Islet precursor cell (in vitro differentiated cells): ENCODE measurements around the gene KCNG2.
"Not testable (repeated sequence)": the region's sequence is repeated elsewhere in the genome, so short reads cannot be mapped to it uniquely, and the experiment has no call there.

Experiments used
- DNase-seq: peaks from one replicate; pipeline ENCODE4 v3.0.0-alpha.2; 2018

The KCNG2 gene, protein sequence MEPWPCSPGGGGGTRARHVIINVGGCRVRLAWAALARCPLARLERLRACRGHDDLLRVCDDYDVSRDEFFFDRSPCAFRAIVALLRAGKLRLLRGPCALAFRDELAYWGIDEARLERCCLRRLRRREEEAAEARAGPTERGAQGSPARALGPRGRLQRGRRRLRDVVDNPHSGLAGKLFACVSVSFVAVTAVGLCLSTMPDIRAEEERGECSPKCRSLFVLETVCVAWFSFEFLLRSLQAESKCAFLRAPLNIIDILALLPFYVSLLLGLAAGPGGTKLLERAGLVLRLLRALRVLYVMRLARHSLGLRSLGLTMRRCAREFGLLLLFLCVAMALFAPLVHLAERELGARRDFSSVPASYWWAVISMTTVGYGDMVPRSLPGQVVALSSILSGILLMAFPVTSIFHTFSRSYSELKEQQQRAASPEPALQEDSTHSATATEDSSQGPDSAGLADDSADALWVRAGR

GRCh38 chr18:79797518-79798345 lies at the start of gene KCNG2:
Gene KCNG2, plus strand, starts transcription at chr18:79797938. Its CDS starts 65,730 bp downstream, at chr18:79863668.
- DNase-seq: no peak

DNA sequence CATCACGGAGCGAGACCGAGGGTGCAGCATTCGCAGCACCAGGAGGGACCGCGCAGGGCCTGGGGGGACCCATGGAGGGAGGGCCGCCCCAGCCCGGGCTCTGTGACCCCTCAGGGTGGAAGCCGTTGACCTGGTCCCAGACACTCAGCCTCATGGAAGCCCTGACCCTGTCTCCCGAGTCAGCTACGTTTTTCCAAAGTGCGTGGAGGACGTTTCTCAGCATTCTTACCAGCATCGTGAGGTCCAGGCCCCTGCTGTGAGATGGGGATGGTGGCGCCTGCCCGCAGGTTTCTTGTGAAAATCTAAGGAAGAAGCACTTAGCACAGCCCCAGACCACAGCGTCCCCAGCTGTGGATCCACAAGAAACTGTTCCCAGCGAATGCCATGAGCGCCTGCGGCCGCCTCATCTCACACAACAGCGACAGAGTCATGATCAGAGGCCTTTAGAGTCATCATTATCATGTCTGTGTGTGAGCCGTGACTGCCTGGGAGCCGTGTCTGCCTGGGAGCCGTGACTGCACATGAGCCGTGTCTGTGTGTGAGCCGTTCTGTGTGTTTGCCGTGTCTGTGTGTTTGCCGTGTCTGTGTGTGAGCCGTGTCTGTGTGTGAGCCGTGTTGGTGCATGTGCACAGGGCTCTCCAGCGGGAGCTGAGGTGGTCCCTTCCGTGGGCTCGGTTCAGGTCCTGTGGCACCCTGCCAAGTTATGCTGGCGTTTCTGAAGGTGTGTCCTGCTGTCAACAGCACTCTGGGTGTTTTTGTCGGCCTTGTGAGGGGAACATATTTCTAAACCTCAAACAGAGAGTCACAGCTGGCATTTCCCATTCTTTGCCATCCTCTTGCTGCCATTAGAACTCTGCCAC lies 49.2 kb upstream of the KCNG2 start:
- no peak for DNase-seq

DNA sequence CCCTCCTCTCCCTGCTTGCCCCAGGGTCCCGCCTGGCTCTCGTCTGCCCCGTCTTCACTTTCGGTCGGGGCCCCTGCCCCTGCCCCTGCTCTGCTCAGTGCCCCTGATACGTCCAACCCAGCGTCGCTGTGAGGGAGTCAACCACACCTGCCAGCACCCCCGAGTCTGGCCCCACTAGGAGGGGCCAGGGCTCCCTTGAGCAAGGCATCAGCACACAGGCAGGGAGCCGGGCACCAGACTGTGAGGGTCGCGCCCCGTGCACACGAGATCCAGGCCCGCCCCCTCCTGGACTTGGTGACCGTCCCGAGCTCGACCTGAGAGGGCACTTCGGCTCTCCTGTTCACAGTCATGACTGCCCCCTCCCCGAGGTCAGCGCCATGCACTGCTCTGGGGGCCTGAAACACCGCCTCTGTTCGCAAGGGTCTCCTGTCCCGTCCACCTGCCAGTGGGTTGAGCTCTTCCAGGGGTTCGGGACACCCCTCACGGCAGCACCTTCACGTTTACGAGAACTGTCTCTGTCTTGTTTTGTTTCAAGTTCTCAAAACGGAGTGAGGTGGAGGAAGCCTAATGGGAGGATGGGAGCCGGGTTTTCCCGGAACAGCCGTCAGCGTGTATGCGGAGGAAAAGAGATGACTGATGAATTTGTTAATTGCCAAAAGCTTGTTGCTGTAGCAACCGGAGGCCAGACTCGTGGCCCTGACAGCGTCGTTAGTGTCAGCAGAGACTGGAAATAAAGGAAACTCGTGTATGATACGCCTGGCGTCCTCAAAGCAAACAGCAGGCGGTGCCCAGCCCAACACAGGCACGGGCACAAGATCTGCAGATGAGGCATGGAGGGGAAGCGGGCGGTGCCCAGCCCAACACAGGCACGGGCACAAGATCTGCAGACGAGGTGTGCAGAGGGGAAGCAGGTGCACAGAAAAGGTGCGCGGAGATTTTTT lies 48.2 kb upstream of the KCNG2 start:
- no peak for DNase-seq

DNA sequence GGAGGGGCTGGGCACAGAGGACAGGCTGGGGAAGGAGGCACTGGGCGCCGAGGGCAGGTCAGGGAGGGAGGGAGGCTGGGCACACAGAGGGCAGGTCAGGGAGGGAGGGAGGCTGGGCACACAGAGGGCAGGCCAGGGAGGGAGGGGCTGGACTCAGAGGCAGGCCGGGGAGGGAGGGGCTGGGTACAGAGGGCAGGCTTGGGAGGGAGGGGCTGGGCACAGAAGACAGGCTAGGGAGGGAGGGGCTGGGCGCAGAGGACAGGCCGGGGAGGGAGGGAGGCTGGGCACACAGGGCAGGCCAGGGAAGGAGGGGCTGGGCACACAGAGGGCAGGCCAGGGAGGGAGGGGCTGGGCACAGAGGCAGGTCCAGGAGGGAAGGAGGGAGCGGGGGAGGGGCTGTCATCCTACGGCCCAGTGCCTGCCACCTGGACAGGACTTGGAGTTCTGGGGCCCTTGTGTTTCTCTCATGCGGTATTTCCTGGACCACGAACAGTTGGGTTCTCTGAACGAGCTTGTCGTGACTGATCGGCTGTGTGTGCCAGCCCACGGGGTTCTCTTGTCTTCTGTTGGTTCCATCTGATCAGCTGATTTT lies 46.7 kb upstream of the KCNG2 start:
- DNase-seq: no peak

GRCh38 chr18:79751918-79752578 lies 45.7 kb upstream of the KCNG2 start:
- not testable (repeated sequence) for DNase-seq

GRCh38 chr18:79752946-79753345 lies 44.8 kb upstream of the KCNG2 start:
- not testable (repeated sequence) for DNase-seq

GRCh38 chr18:79753391-79753851 lies 44.3 kb upstream of the KCNG2 start:
- DNase-seq: no peak

DNA sequence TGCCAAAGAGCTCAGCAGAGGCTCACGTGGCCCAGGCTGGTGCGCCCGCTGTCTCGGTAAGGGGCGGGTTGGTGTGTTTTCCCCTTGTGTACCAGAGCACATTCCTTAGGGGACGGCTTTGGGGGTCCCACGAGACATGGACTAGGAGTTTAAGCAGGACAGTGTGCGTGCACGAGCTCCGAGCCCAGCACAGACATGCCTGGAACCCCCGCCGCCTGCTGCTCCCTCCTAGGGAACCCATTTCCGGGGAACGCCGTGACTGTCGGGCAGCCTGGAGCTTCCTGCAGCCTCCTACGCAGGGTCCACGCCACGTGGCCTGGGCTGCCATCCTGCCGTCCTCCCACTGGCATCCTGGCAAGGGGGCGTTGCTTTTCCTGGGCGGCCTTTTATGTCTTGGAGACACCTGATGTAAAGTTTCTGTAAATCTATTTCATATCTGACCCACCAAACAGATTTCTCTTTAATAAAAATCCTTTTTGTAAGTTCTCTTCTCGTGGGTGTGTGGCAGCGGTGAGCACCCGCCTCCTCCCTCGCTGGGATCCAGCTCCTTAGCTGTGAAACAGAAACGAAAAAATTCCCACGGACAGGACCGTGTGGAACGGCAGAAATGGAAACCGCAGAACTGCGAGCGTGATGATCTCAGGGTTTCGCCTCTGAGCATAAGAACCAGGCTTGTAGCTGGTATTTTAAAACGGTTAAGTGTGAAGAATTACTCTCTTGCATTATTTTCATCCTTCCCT lies 43.5 kb upstream of the KCNG2 start:
- no peak for DNase-seq

- no peak for DNase-seq
Measured at GRCh38 chr18:79754831-79755351, 42.8 kb upstream of the KCNG2 start.

- no peak for DNase-seq
Measured at GRCh38 chr18:79755496-79756142, 42.1 kb upstream of the KCNG2 start.

GRCh38 chr18:79756143-79756500 lies 41.6 kb upstream of the KCNG2 start:
- DNase-seq: no peak

- DNase-seq: no peak
Measured at GRCh38 chr18:79756826-79757225, 40.9 kb upstream of the KCNG2 start.

GRCh38 chr18:79760348-79760747 lies 37.4 kb upstream of the KCNG2 start:
- no peak for DNase-seq

DNA sequence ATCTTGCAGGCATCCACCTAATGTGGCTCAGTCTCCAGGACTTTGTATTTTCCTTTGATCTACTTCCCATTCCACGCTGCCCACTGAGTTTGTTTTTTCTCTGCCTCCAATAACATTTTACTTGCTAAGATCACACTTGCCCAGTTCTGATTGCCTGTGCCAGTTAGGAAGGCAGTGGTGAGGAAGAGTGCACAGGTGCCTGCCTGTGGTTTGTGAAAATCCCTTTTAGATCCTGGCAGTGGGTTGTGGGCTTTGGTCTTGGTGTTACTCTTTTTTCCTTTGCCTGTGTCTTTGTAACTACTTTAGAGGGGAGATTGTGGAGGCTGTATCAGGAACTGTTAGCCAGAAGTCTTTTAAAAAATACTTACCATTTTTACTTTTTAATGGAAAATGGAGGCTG lies 36.9 kb upstream of the KCNG2 start:
- DNase-seq: no peak

GRCh38 chr18:79763407-79763806 lies 34.3 kb upstream of the KCNG2 start:
- DNase-seq: no peak

- no peak for DNase-seq
Measured at GRCh38 chr18:79764131-79764530, 33.6 kb upstream of the KCNG2 start.

DNA sequence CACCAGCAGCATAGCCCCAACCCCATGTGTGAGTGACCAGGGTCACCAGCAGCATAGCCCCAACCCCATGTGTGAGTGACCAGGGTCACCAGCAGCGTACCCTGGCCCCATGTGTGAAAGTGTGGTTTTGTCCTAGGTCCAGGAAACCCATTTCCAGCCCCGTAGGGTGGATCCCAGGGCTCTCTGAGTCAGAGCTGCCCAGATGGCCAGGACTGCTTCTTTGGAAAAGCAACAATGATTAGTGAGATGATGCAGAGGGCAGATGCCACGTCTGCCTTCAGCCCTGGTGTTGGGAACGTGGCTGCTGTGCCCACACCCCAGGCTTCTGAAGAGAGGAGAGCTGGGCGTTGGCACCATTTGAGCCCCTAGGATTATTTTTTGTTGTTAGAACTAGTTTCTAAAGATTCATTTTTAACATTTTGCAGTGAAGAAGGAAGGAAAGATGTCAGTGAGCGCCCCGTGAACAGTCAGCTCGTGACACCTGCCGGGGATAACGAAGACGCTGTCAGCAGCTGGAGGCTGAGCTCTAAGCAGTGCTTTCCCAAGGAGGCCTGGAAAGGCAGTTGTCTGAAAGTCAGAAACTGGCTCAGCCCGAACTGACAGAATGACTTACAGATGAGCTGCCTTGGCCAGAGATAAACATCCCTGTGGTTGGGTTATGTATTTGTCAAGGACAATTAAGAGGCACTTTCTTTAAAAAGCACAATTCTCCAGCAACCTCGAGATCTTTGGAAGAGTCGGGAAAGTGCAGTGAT lies 32.1 kb upstream of the KCNG2 start:
- no peak for DNase-seq

DNA sequence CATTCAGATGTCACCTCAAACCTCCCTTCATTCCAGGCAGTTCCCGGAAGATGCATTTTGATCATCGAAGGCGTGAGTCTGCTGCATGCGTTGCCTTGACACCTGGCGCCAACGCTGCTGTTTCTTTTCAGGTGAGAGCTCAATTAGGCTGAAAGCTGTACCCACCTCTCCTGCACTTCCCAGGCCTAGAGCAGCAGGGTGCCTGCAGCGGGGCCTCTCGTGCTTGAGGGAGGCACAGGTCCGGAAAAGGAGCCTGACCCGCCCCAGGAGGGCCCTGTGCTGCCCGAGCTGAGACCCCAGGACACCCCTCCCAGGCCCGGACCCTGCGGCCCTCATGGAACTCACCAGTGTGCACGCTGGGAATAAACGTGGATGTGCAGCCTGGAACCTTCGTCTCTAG lies 31.4 kb upstream of the KCNG2 start:
- no peak for DNase-seq
